ENCODE results near the gene PCGF2.
A peak's percentile ranks its signal among the peaks of the same experiment; 100 is the strongest.

The PCGF2 gene

DNA sequence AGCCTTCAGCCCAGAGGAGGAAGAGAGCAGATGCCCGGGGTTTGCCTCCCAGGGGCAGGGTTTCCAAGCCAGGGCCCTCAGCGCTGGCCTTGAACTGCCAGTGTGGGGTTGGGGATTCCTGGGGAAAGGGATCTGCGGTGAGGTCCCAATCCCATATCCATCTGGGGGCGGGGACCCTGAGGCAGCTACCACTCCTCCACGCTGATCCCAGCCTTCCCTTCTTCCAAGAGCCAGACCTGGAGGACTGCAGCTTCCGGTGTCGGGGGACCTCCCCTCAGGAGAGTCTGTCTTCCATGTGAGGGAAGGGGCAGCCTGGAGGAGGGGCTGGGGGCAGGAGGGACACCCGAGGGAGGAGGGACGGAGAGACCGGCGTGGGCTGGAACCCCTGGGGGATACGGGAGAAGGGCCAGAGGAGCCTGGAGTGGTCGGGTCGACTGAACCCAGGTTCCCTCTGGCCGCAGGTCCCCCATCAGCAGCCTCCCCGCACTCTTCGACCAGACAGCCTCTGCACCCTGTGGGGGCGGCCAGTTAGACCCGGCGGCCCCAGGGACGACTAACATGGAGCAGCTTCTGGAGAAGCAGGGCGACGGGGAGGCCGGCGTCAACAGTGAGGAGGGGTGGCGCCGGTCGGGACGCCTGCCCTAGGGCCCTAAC is 28.7 kb downstream of the PCGF2 start:
- DNase-seq (ENCODE audit: low spot score) = no peak

DNA sequence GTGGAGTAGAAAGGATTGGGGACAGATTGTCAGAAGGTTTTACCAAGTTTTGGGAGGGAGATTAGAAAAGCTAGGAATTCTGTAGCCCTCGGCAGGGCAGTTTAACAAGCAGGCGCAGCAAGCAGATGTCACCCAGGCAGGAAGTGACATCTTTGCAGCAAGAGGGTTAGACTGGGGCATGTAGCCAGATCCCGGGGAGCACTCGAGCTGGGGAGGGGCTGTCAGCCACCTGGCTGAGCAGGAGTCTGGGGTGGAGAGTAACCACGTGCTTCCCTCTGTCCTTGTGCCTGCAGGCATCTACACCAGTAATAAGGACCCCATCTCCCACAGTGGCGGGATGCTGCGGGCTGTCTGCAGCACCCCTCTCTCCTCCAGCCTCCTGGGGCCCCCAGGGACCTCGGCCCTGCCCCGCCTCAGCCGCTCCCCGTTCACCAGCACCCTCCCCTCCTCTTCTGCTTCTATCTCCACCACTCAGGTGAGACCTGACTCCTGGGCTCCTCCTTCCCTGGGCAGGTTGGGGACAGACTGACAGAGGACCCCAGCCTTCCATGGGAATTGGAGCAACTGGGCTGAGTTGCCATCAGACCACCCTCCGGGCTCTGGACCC is 30.9 kb downstream of the PCGF2 start:
- no peak for DNase-seq (ENCODE audit: low spot score)

DNA sequence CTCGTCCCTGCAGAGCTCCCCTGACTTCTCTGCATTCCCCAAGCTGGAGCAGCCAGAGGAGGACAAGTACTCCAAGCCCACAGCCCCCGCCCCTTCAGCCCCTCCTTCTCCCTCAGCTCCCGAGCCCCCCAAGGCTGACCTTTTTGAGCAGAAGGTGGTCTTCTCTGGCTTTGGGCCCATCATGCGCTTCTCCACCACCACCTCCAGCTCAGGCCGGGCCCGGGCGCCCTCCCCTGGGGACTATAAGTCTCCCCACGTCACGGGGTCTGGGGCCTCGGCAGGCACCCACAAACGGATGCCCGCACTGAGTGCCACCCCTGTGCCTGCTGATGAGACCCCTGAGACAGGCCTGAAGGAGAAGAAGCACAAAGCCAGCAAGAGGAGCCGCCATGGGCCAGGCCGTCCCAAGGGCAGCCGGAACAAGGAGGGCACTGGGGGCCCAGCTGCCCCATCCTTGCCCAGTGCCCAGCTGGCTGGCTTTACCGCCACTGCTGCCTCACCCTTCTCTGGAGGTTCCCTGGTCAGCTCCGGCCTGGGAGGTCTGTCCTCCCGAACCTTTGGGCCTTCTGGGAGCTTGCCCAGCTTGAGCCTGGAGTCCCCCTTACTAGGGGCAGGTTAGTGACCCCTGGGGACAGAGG is 31.6 kb downstream of the PCGF2 start:
- no peak for DNase-seq (ENCODE audit: low spot score)

DNA sequence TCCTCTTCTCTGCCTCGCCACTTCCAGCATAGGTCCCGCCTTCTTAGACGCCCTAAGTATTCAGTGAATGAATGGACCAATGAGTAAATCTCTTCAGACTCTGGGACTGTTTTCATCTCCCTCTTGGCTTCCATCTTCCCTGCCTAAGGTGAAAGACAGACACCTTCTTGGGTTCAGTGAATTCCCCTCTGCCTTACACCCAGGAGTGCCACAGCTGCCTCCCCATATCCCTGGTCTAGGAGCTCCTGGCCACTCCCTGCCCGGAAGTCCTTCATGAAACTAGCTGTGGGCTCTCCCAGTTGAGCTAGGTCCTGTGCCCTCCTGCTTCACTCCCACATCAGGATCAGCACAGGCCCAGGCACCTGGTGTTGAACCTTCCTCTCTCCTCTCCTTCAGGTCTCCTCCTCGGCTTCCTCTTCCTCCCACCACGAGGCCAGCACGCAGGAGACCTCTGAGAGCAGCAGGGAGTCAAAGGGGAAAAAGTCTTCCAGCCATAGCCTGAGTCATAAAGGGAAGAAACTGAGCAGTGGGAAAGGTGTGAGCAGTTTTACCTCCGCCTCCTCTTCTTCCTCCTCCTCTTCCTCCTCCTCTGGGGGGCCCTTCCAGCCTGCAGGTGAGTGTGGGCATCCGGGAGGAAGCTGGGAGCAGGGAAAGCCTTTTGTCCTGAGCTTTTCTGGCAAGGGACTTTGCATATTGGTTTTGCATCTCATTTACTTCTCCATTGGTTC is 32.8 kb downstream of the PCGF2 start:
- DNase-seq (ENCODE audit: low spot score) = no peak

DNA sequence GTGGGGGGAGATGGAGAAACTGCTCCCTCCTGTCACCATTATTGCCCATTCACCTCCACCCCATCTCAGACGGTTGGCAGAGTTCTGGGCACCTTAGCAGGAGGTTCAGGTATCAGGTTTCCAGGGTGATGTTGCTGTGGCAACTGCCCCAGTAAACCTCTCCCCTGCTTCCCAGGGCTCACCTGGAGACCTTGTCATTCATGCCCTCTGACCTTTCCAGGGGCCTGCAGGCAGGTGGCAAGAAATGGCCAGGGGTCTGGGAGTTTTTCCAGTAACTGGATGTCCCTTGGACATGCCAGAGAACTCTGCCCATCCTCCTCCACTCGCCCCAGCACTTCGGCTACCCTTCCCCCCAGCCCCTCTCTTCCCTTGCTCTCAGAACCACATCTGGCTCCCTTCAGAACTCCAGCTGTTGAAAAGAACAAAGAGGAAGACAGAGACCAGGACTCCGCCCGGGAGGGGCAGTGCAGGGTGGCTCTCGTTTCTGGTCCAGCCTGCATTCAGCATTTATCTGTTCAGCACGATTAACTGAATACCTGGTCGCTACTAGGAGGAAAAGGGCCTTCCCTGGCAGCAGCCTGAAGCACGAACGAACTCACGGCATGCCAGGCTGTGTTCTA is 34.6 kb downstream of the PCGF2 start:
- no peak for DNase-seq (ENCODE audit: low spot score)

DNA sequence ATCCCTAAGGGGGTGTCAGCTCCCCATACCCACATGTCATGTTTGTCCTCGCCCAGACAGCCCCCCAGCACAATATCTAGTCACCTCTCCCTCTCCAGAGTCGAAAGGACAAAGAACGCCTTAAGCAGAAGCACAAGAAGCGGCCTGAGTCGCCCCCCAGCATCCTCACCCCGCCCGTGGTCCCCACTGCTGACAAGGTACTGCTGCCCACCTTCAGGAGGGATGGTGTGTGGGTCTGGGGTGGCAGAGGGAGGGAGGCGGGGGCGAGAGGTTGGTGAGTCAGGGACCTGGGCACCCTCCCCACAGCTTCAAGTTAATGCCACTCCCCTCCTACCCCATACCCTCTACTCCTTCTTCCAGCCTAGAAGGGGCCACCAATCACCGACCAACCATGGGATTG is 35.5 kb downstream of the PCGF2 start:
- no peak for DNase-seq (ENCODE audit: low spot score)

DNA sequence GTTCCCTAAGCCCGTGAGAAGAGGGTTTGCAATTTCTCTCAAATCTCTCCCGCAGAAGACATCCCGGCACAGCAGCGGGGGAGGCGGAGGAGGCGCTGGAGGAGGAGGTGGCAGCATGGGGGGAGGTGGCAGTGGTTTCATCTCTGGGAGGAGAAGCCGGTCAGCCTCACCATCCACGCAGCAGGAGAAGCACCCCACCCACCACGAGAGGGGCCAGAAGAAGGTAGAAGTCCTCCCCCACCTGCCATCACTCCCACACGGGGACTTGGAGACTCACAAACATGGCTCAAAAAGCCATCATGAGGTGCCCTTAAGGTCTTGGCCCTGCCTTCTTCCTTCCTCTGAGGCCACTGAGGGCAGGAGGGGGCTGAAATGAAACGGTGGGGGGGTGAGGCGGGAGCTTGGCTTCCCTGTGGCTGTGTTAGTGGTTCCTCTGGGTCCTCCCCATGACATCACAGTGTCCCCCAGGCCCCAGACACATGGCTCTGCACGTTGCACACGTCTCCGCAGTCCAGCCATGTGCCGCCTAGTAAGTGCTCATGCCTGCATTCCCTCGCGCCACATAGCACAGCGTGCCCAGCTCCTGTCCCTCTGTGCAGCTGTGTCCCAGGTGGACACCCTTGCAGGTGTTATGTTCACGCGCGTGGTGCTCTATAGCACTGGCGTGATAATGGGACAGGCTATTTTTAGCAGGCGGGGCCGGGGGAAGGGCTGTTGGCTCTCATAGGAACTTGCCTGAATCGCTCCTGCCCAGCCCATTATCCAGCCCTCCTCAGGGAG is 36.2 kb downstream of the PCGF2 start:
- DNase-seq (ENCODE audit: low spot score) = no peak

DNA sequence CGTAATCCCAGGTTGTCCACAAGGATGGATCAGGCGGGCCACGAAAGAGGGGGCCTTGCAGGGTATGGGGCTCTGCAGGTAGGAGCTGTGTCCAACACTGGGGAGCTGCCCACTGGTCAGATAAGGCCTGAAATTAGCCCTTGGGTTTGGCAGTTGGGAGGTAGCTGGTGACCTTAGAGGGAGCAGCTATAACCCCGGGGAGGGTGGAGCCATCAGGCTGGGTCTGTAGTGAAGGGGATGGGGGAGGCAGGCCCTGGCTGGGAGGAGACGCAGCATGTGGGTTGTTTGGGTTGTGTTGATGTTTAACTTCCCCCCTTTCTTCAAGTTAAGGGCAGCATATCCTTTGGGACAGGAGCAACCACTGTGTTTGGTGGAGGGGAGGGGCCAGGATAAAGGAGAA is 37.2 kb downstream of the PCGF2 start:
- DNase-seq (ENCODE audit: low spot score) = no peak

DNA sequence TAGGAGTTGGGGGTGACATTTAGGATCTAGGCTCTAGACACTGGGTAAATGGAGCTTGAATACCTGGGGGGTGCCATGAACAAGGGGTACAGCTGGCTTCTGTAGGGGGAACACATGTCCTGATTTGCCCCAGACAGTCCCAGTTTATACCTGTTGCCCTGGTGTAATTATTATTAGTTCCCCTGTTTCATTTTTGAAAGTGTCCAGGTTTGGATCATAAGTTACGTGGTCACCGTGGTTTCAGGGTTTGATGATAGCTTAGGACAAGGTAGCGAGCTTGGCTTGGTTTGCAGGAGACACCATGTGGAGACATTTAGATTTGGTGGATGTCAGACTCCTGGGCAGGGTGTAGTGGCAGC is 37.6 kb downstream of the PCGF2 start:
- no peak for DNase-seq (ENCODE audit: low spot score)

DNA sequence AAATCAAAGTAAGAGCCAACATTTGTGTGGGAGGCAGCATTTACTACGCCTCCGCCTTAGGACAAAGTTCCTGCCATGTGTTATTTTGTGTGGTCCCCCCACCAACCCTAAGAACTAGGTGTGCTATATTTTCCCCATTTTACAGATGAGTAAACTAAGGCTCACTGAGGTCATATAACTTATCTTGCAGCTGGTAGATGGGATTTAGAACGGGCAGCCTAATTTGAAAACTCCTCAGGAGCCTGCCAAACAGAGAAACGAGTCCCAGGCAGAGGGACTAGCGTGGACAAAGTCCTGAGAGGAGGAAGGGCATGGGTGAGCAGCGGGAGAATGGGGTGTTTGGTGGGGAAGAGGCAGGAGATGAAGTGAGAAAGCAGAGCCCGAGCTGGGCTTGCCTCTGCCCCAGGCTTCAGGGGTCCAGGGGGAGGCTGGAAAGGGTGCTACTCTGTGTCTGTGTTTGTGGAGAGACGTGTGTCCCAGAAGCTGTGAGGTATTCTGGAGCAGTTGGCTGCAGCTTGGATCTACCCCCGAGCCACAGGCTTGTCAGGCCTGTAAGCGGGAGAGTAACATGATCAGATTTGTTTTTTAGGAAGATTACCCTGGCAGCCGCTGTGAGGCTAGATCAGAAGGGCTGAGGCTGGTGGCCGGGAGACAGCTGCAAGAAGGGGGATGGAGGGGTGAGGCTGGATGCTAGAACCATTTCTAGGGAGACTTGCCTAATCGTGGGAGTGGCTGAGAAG is 38.1 kb downstream of the PCGF2 start:
- DNase-seq (ENCODE audit: low spot score) = no peak

DNA sequence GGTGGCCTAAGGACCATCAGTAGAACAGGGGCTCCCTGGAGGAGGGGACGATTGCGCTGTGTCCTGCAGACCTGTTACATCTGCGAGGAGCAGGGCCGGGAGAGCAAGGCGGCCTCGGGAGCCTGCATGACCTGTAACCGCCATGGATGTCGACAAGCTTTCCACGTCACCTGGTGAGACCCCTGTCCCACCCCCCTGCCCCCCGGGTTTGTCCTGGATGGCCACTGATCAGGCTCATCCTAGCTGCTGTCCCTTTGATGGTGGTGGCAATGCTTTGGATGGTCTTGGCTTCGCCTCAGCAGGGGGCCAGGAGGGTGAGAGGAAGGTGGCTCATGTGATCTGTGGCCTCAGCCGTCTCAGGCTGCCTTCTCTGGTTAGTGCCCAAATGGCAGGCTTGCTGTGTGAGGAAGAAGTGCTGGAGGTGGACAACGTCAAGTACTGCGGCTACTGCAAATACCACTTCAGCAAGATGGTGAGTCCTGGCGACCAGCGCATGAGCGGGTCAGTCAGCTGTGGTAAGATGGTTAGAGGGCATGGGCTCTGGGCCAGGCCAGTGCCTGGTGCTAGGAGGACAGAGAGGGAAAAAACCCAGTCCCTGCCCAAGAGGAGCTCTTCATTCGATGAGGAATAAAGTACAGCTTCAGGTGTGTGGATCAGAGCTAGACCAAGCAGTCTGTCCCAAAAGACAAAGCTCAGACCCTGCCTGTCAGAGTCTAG is 38.9 kb downstream of the PCGF2 start:
- no peak for DNase-seq (ENCODE audit: low spot score)

DNA sequence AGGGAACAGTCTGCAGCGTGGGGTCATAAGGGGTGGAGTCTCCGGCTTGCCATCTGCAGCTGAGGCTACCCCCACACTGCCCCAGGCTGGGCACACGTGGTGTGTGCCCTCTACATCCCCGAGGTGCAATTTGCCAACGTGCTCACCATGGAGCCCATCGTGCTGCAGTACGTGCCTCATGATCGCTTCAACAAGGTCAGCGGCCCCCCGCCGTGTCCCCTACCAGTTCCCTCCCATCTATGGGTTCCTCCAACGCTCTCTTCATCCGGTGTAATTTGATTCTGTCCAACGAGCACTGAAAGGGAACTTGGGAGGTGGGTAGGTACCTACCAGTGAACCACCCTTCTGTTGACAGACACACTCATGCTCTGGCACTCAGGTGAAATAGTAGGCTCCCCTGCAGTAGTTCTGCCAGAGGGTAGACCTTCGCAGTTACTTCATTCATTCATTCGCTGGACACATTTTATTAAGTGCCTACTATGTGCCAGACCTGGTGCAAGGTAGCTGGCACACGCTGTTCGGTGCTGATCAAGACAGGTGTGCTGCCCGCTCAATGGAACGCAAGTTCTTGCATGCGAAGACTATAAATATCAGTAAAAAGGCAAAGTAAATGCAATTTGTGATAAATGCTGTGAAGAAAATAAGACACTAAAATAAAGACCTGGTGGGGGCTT is 40.3 kb downstream of the PCGF2 start:
- no peak for DNase-seq (ENCODE audit: low spot score)

DNA sequence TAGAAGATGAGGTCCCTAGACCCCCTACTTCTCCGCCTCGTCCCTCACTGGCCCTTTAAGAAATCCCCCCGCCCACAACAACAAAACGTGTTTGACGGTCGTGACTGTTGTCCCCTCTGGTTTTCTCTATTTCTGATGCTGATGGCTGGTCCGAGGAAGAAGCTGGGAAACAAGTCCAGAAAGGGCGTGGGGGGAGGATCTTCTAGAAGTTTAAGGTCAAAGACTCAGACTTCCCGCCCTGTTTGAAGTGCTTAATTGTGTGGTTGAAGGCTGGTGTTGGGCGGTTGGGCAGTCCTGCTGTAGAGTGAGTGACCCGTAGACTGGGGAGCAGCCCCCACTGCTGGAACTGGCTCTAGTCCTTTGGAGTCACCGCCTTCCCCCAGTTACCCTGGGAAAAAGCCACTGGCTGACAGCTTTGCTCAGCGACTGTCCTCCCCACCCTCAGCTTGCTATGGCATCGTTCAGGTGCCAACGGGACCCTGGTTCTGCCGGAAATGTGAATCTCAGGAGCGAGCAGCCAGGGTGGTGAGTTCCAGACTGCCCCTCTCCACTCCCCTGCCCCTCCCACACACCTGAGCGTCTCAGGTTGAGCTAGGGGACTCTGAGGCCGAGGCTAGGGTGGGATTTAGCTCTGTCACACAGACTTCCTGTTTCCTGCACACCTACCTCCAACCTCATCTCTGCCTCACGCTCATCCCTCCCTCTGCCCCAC is 41.5 kb downstream of the PCGF2 start:
- DNase-seq (ENCODE audit: low spot score) = peak; percentile 32

DNA sequence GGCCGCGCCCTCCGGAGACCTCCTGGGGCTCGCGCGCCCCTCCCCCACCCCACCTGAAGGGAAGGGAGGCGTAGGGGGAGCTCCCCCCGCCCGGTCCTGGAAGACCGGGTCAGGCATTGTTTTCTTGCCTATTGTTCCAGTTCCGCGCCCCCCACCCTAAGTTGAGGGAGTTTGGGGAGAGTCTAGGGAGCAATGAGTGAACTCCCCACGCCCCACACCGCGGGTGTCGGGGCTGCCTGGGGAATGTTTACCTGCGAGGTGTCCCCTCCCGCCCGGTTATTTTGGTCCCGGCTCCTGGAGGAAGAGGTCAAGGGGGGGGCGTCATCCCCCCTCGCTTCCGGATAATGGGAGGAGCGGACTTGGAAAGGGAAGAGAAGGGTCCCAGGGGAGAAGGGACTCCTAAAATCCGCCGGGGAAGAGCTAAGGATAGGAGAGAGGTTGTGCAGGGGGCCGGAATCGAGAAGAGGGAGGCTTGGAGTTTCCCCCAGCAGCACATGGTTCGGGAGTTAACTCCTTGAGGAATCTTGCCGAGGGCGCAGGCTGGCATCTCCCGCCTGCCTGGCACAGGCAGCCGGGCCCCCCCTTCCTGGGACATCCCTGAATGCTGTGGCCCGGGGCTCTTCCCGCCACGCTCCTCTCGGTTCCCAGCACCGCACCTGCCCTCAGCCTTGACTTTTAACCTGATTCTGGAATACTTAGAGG is 42.2 kb downstream of the PCGF2 start:
- DNase-seq (ENCODE audit: low spot score) = peak; percentile 40

DNA sequence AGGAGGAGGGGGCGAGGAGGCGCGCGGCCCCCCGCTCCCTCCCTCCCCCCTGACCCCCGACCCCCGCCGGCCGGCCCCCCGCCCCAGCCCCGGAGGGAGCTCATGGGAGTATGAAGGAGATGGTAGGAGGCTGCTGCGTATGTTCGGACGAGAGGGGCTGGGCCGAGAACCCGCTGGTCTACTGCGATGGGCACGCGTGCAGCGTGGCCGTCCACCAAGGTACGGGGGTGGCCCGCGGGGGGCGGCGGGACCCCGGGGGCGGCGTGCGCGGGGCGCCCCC is 42.7 kb downstream of the PCGF2 start:
- peak; percentile 20 for DNase-seq (ENCODE audit: low spot score)

DNA sequence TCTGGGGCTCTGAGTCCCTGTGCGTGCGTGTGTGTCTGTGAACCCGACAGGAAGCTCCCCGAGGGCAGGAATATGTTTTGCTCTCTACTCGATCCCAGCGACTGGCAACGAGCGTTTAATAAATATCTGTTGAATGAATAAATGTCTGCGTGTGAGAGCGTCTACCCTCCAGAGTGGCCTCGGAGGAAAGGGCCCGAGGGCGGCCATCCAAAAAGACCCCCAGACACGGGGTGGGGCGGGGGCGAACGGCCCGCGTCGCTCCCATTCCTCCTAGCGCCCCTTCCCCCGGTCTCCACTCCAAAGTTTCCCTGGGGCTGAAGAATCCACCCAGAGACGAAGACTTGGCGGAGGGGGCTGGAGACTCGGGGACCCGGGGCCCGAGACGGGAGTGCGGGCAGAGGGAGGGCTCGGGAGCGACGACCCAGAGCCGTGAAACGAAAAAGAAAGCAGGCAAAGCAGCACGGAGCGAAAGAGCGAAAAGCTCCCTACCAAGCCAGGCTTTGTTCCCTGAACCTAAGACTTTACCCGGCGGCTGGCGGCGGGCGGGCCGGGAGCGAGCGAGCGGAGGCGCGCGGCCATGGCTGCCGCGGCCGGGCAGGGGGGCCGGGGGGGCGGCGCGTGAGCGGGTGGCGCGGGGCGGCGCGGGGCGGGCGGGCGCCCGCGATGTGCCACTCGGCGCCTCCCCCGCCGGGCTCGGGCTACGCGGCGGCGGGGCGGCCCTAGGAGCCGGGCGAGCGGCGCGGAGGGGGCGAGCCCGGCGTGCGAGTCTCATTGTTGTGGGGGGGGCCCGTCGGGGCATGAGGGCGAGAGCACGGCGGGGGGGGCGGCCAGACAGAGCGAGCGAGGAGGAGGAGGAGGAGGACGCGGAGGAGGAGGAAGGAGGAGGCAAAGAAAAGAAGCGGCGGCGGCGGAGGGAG is 43.3 kb downstream of the PCGF2 start, which contains the start of gene MLLT6:
TSS of gene MLLT6 (plus strand) at position 668 of the 917 bp plus-strand sequence. CDS start 360 bp downstream, outside the sequence.
- DNase-seq (ENCODE audit: low spot score) = peak; percentile 83

DNA sequence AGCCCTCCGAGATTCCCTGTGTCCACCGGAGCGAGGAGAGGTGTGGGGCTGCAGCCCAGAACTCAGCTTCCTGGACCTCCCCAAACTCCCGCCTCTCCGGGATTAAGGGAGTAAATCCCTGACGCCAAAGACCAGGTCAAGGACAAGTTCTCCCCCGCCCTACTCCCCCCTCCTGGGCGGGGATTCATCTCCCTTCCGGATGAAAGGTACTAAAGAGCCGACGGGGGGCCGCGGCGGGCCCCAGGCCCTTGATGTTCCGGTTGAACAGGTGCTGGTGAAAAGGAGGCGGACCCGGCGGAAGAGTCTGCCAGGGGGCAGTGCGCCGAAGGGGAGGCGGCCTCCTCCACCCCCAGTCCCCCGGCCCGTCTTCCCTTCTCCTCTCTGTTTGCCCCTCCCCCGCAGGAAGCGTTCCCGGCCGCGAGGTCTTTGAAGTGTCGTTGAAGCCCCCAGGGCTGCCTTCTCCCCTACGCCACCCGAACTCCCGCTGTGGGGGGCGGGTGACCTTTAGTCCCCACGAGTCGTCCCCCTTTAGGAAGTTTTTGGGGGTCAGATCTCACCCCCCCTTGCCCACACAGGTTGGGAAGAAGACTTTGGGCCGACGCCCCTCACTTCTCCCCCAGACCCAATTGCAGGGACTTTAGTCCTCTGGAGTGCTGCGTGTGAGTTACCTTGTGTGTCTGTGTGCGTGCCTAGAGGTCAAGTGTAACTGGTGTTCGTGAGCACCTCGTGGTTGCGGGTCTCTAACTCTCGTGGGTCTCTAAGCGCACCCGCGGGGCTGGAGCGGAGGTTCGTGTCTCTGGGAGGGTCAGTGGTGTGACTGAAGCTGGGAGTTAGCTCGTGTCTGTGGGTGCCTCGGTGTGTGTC is 44.2 kb downstream of the PCGF2 start:
- peak; percentile 92 for DNase-seq (ENCODE audit: low spot score)

All from RKO (cell line).